Measurements from ENCODE around the gene MIX23.

The MIX23 gene

GRCh38 chr3:122391681-122392446, 8.8 kb upstream of the MIX23 start:
- no peak for FAIRE-seq

DNA sequence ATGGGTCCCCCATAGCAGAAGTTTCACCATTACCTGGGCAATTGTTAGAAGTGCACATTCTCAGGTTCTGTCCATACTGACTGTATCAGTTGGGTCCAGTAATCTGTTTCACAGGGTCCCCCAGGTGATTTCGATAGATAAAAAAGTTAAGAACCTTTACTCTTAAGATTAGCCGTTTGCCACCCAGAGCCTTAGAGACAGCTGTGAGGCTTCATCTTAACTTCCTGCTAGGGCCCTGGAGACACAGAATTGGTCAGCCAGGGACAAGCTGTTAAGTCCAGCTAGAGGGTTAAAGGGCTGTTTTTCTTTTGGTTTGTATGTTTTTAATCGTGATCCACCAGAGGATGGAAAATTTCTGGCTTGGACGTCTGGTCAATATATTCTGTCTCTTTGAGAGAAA, 7.6 kb upstream of the MIX23 start:
- FAIRE-seq = no peak

GRCh38 chr3:122389892-122390291, 6.9 kb upstream of the MIX23 start:
- no peak for FAIRE-seq

- no peak for FAIRE-seq
Measured at GRCh38 chr3:122389197-122389596, 6.2 kb upstream of the MIX23 start.

DNA sequence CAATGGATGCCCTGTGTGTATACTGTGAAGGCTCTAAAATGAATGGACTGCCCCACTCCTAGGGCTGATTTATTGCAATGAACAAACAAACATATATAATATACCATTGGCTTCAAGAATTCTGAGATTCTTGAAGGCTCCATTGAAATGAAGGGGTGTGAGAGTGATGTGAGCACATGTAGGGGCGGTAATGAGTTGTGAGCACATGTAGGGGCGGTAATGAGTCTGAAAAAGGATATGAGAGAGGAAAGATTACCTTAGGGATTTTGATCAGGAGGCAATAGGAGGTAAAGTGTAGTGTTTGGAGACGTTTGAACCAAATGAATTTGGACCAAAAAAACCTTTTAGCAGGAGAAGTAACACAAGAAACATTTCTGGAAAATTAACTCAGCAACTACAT, 4.7 kb upstream of the MIX23 start:
- no peak for FAIRE-seq

DNA sequence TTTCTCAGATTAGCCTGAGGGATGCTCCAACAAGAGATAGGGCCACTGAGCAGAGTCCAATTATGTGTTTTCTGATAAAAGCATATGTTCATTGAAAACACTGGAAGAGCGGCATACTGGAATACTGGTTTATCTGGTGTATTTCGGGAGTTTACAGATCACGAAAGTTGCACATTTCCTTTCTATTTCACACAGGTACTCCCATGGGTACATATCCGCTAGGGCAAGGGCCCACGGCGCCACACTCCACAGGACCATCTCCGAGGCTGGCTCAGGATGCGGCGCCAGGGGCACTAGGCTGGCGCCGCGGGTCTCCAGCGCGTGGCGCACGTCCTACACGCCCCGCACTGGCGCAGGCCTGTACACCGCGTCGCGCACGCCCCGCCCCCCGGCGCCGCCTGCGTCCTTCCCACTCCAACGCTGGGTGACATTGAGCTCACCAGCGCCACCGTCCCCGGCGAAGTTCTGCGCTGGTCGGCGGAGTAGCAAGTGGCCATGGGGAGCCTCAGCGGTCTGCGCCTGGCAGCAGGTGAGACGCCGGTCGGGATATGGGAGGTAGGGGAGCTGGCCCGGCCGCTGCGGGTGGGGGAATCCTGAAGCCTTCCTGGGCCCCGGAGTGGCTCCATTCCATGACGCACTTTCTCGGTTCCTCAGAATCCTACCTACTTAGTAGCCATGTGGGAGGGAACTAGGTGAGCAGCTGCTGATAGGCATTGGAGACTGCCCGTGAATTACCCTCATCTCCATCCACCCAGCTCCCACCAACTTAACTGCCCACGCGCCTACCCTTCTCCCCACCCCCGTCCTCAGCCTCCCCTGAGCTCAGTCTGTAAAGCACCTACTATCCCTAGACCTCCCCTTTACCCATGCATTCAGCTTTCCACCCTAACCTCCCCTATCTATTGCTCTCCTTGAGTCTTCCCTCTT, 1.0 kb upstream of the MIX23 start, which contains the start of gene FAM162A:
TSS of gene FAM162A (plus strand) at position 412 of the 927 bp plus-strand sequence. CDS start at position 496, 84 bp downstream.
- no peak for FAIRE-seq

- FAIRE-seq = no peak
Measured at GRCh38 chr3:122377975-122378374, 5.1 kb downstream of the MIX23 start.

DNA sequence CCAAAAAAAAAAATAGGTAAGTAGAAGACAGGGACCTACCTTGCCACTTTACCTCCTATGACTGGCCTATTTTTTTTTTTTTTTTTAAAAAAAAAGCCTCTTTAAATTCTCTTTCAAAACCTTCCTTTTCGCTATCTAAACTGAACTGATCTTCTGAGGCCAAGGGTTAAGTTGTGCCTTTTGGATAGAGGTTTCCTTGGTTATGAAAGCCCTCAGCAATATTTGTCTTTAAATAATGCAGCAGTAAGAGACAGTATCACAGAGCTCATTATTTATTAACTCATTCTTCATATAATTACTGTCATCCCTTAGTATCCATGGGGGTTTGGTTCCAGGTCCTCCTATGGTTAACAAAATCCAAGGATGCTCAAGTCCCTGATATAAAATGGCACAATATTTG, 9.0 kb downstream of the MIX23 start:
- FAIRE-seq = no peak

- no peak for FAIRE-seq
Measured at GRCh38 chr3:122366379-122366749, 16.7 kb downstream of the MIX23 start.

DNA sequence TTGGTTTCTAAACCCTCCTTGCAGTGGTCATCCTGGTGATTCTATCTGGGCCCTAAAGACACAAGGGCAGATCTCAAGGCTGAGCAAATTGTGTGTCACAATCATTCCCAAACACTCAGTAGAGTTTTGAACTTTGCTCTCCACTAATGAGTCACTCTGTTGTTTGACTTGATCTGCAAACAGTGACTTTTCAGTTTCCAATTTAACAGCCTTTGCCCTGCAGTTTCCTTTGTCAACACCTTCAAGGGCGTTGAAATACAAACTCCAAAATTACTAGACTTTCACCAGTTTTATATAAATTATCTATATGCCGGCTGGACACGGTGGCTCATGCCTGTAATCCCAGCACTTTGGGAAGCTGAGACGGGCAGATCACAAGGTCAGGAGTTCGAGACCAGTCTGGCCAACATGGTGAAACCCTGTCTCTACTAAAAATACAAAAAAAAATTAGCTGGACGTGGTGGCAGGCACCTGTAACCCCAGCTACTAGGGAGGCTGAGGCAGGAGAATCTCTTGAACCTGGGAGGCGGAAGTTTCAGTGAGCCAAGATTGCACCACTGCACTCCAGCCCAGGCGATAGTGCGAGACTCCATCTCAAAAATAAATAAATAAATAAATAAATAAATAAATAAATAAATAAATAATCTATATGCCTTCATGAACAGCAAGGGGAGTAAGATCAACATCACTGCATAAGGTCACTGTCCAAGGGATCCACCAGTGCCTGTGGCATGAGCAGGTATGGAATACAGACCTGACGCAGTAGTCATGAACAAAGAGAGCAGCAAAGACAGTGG, 17.3 kb downstream of the MIX23 start:
- FAIRE-seq = peak; percentile 73

GRCh38 chr3:122365073-122365472, 18.0 kb downstream of the MIX23 start:
- FAIRE-seq = no peak

- FAIRE-seq = no peak
Measured at GRCh38 chr3:122364490-122364889, 18.5 kb downstream of the MIX23 start.

DNA sequence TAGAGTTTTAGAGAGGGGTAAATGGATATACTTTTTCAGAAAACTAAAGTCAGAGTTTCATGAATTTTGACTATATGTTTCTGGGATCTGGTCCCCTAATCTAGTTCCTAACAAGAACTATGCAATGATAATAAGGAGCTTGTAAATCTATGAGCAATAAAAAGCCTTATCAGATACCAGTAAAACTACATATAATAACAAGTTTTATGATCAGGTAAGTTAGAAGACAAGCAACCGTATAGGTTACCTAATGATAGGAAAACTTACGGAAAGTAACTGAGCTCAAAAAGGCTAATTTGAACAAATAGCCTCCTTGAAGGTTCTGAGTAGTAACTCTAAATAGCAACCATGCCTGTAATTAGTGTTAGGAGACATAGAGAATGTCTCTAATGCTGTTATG, 21.0 kb downstream of the MIX23 start:
- no peak for FAIRE-seq

DNA sequence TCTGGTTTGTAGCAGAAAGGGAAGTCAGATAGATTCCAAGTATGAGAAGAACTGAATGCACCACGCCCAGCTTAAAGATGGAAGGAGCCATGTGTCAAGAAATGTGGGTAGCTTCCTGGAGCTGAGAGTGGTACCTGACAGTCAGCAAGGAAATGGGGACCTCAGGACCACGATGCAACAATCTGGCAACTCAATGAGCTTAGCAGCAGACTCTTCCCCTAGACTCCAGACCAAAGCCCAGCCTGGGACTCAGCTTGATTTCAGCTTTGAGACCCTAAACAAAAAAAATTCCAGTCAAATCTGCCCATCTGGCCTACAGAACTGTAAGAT, 24.4 kb downstream of the MIX23 start:
- FAIRE-seq = no peak

DNA sequence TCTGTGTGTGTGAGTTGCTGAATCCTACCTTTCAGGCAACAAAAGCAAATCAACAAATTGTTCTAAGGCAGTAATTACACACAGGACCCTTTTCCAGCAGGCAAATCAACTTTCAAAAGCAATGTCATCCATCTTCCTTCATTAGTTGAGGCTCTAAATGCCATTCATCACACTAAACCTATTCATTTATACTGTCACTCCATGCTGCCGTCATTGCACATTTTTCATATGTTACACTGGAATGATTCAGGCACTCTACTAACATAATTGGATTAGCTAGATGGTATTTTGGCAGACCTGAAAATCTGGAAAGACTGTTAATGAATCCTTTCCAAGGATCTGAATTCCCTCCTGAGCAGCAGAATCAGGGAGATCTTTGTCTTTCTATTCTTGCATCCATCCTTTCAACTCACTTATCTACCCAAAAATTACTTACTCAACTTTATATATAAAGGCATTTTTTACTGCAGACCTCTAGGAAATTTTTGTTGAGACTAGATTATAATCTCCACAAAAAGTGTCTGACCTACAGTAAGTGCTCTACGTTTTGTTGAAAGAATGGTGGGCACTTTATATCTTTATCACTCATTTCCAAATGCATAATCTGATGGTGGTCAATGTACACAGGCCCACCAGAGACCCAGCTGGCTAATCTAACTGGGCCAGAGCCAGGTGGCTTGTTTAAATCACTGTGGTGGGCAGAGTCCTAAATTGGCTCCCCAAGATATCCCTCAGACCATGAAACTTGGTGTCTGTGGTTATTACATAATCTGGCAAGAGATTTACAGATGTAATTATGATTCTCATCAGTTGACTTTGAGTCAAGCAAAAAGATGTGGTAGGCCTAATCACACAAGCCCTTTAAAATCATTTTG, 25.0 kb downstream of the MIX23 start:
- no peak for FAIRE-seq

GRCh38 chr3:122356402-122356801, 26.6 kb downstream of the MIX23 start:
- FAIRE-seq = no peak

GRCh38 chr3:122355612-122356011, 27.4 kb downstream of the MIX23 start:
- FAIRE-seq = no peak

DNA sequence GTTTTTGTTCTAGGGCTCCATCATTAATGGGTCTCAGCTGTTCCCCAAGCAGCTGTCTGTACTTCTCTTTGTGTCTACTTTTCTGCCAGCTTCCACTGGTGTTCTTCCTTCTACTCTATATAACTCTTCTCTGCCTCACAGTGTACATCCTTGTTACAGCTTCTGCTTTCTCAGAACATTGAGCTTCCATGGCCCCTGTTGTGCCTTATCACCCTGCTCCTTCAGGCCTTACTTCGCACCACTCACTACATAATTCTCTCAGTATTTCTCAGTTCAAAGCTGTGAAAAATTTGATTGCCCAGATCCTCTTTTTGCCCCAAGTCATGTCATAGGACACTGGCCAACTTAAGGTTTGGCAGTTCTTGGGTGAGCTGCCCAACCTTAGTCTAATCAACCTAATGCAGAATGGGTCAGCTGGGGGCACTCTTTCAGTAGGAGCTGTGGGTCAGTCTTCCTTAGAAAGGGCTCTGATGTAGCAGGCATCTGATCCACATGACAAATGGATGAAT, 29.1 kb downstream of the MIX23 start:
- no peak for FAIRE-seq

DNA sequence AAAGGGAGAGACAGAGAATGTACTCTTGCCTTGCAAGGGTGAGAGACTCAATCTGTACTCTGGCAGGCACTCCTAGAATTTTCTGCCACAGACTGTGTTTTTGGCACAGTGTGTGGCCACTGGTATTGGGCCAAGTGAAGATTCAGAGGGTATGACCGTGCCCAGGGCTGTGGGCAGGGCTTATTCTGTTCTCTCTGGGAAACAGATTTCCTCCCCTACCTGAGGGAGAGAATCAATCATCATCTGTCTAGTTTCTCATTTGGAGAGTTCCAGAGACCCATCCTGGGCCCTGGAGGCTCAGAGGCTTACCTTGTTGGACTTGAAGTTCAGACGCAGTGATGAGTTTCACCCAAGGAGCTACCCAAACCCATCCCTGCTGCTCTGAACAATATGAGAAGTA, 29.8 kb downstream of the MIX23 start:
- no peak for FAIRE-seq

- FAIRE-seq = no peak
Measured at GRCh38 chr3:122351612-122352011, 31.4 kb downstream of the MIX23 start.

GRCh38 chr3:122350814-122351418, 32.1 kb downstream of the MIX23 start:
- FAIRE-seq = no peak

DNA sequence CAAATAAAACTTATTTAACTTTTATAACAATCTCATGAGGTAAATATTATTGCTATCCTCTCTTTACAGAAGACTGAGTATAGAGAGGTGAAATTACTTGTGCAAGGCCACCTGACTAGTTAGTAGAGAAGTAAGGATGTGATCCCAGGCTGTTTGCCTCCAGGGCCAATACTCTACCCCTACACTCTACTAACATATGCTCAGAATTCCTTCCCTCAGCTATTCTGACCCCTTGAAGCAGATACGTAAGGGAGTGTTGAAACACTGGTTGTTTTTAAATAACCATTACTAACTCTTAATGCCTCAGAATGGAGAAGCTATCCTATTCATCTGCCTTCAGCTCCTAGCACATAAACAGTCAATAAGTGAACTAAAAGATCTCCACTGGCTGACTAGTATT, 33.9 kb downstream of the MIX23 start:
- no peak for FAIRE-seq
